HFFc6 (cell line): ENCODE measurements around the gene IKBKG. TPM values are rescaled to one million over a fixed set of nuclear protein-coding genes. Genes with fewer than 3 reads are reported as not detected.
A peak's percentile ranks its signal among the peaks of the same experiment; 100 is the strongest.
"Not testable (repeated sequence)": the region's sequence is repeated elsewhere in the genome, so short reads cannot be mapped to it uniquely, and the experiment has no call there.

Experiments used
- DNase-seq: peaks from one replicate; pipeline ENCODE4 v3.0.0-alpha.2; 2018
- H3K27ac Mint-ChIP-seq: 2 replicates; pipeline ENCODE4 v1.8.0; 2020; ENCODE audit warnings: mild to moderate bottlenecking, mixed read lengths
- H3K27me3 Mint-ChIP-seq: 2 replicates; pipeline ENCODE4 v1.8.0; 2021; ENCODE audit warnings: mild to moderate bottlenecking, moderate library complexity, mixed read lengths; ENCODE audit not compliant: insufficient read depth
- H3K36me3 Mint-ChIP-seq: 2 replicates; pipeline ENCODE4 v1.8.0; 2021; ENCODE audit warnings: low read depth, mixed read lengths
- H3K4me1 Mint-ChIP-seq: 2 replicates; pipeline ENCODE4 v1.8.0; 2020; ENCODE audit warnings: low read depth, mixed read lengths
- H3K4me3 Mint-ChIP-seq: 2 replicates; pipeline ENCODE4 v1.8.0; 2020; ENCODE audit warnings: mild to moderate bottlenecking, moderate library complexity, mixed read lengths
- H3K9me3 Mint-ChIP-seq: 2 replicates; pipeline ENCODE4 v1.8.0; 2020; ENCODE audit warnings: mild to moderate bottlenecking, mixed read lengths
- CTCF ChIP-seq: fragments of 200-600 bp; sonication (generic); IDR thresholded peaks from 2 replicates; pipeline ENCODE4 v1.5.0; 2021; ENCODE audit warnings: antibody characterized with exemption, mild to moderate bottlenecking
- total RNA-seq, 6 experiments: library from RNA; stranded (reverse); fragmentation: NEBNext Ultra II Directional; extraction: Animal tissue kit (Norgen Biotek cat#: 25700); gene quantifications; 2 replicates in 1 of 6; 3 replicates in 5 of 6; pipeline ENCODE4 v1.2.3, GENCODE V29; 2021

The IKBKG gene
- total RNA-seq, 6 experiments from 2014 or later, result 32.5 to 38.9 (median 37.5) TPM

- no peaks in the 10 kb centered on the region for H3K27me3 Mint-ChIP-seq
- H3K4me3 Mint-ChIP-seq, result peak overlapping the region; percentile 36
- H3K36me3 Mint-ChIP-seq, result peaks cover 24% of the 10 kb centered on the region
- peak overlapping the region; percentile 99 for H3K27ac Mint-ChIP-seq
- H3K4me1 Mint-ChIP-seq, result peaks cover 48% of the 10 kb centered on the region
- H3K9me3 Mint-ChIP-seq, result no peaks in the 10 kb centered on the region
- DNase-seq, result no peak
- TF ChIP-seq CTCF, result no peak
These were observed 4.5 kb upstream of the IKBKG start for GRCh38 chrX:154542723-154543424.

GRCh38 chrX:154545673-154546274 lies 1.6 kb upstream of the IKBKG start:
- no peak for DNase-seq
- no peaks in the 10 kb centered on the region for H3K9me3 Mint-ChIP-seq
- H3K36me3 Mint-ChIP-seq, result peaks cover 33% of the 10 kb centered on the region
- H3K4me1 Mint-ChIP-seq, result peaks cover 59% of the 10 kb centered on the region
- no peak for TF ChIP-seq CTCF
- H3K4me3 Mint-ChIP-seq, result peak overlapping the region; percentile 88
- H3K27ac Mint-ChIP-seq, result peak overlapping the region; percentile 73
- no peaks in the 10 kb centered on the region; the same call in 1 of the 2 replicates for H3K27me3 Mint-ChIP-seq

GRCh38 chrX:154546354-154547244 lies 821 bp upstream of the IKBKG start, which contains the start of gene G6PD:
Gene G6PD (minus strand): TSS chrX:154546846. CDS start chrX:154546155, 691 bp downstream.
- H3K27ac Mint-ChIP-seq, result peak within 1 kb of the TSS; percentile 98
- peak within 1 kb of the TSS; percentile 97 for H3K4me3 Mint-ChIP-seq
- H3K9me3 Mint-ChIP-seq, result no peaks in the 10 kb centered on the region
- TF ChIP-seq CTCF, result no peak; the same call in 1 of the 2 replicates
- peaks cover 51% of the 10 kb centered on the region for H3K4me1 Mint-ChIP-seq
- peaks cover 33% of the 10 kb centered on the region for H3K36me3 Mint-ChIP-seq
- no peak for DNase-seq
- no peaks in the 10 kb centered on the region; the same call in 1 of the 2 replicates for H3K27me3 Mint-ChIP-seq

- H3K27me3 Mint-ChIP-seq, result no peaks in the 10 kb centered on the region; the same call in 1 of the 2 replicates
- peak overlapping the region; percentile 97 for H3K4me3 Mint-ChIP-seq
- H3K27ac Mint-ChIP-seq, result peak overlapping the region; percentile 98
- H3K4me1 Mint-ChIP-seq, result peaks cover 37% of the 10 kb centered on the region
- TF ChIP-seq CTCF, result no peak
- peaks cover 29% of the 10 kb centered on the region for H3K36me3 Mint-ChIP-seq
- peak; percentile 33 for DNase-seq
- no peaks in the 10 kb centered on the region for H3K9me3 Mint-ChIP-seq
These were observed 552 bp downstream of the IKBKG start for GRCh38 chrX:154548028-154548316.

- Mint-ChIP-seq H3K36me3 (peaks cover 27% of the 10 kb centered on the region; the same call in 1 of the 2 replicates), H3K27ac (peak overlapping the region; percentile 81), H3K9me3 (no peaks in the 10 kb centered on the region), H3K4me3 (peak overlapping the region; percentile 74), H3K4me1 (peaks cover 30% of the 10 kb centered on the region), H3K27me3 (no peaks in the 10 kb centered on the region; the same call in 1 of the 2 replicates)
- TF ChIP-seq CTCF, result no peak
- no peak for DNase-seq
These were observed 2.3 kb downstream of the IKBKG start for GRCh38 chrX:154549766-154550165.

GRCh38 chrX:154552112-154552806 lies 4.8 kb downstream of the IKBKG start:
- not testable (repeated sequence) for H3K9me3 Mint-ChIP-seq, DNase-seq, H3K4me3 Mint-ChIP-seq, H3K27ac Mint-ChIP-seq, H3K27me3 Mint-ChIP-seq
- Mint-ChIP-seq H3K4me1 (peaks cover 18% of the 10 kb centered on the region), H3K36me3 (peaks cover 16% of the 10 kb centered on the region; the same call in 1 of the 2 replicates)

- not testable (repeated sequence) for H3K9me3 Mint-ChIP-seq, H3K4me3 Mint-ChIP-seq, DNase-seq, H3K36me3 Mint-ChIP-seq, H3K27ac Mint-ChIP-seq, H3K27me3 Mint-ChIP-seq, H3K4me1 Mint-ChIP-seq
These were observed 10.8 kb downstream of the IKBKG start for GRCh38 chrX:154558060-154558690.
